ENCODE data around the gene TCF21. TPM values are rescaled to one million over a fixed set of nuclear protein-coding genes. Genes with fewer than 3 reads are reported as not detected.

The TCF21 gene
- total RNA-seq (2021) = not detected in 2 replicates
- Bru-seq, nascent RNA = not detected
- BruChase-seq, experiment 1, labeled RNA remaining after a 2-hour chase = not detected
- not detected for BruChase-seq, experiment 2, labeled RNA remaining after a 6-hour chase
- long read RNA-seq = 0 reads

GRCh38 chr6:133888929-133889556 is at the start of gene TCF21:
Gene TCF21, plus strand, starts transcription at chr6:133889113. Its CDS starts 285 bp downstream, at chr6:133889398.
- H3K27me3 ChIP-seq (replicated peaks; ENCODE audit: insufficient read depth, low read depth, low read length, poor library complexity) = peaks cover 100% of the 10 kb centered on the region
- no peaks in the 10 kb centered on the region for H3K36me3 ChIP-seq (ENCODE audit: insufficient read depth, low read length, poor library complexity, severe bottlenecking)
- H3K27ac ChIP-seq (ENCODE audit: low read depth, low read length, poor library complexity, severe bottlenecking) = no peak within 1 kb of the TSS
- no peak for DNase-seq (ENCODE audit: low spot score)
- ChIA-PET CTCF (no interaction called here), POLR2A (ENCODE audit: low non-redundant PET) (no interaction called here)
- H3K9me3 ChIP-seq (ENCODE audit: low read depth, low read length, poor library complexity, severe bottlenecking) = no peaks in the 10 kb centered on the region
- H3K4me1 ChIP-seq (ENCODE audit: insufficient read depth, low read length, poor library complexity, severe bottlenecking) = no peaks in the 10 kb centered on the region
- TF ChIP-seq EZH2 (IDR thresholded peaks at IDR 0.05; ENCODE audit: borderline replicate concordance, low read depth, low read length, poor library complexity, severe bottlenecking) (no peak), CTCF (conservative IDR thresholded peaks at IDR 0.05; ENCODE audit: low read depth, low read length) (no peak)
- no TSS peak for BruUV-seq (replicated peaks)
- no peak within 1 kb of the TSS for H3K4me3 ChIP-seq (ENCODE audit: low read depth, low read length, poor library complexity, severe bottlenecking)
- intact Hi-C loops (cut with micrococcal nuclease; ENCODE audit: unreplicated experiment) = no loop called here

- H3K4me1 ChIP-seq (ENCODE audit: insufficient read depth, low read length, poor library complexity, severe bottlenecking) = no peaks in the 10 kb centered on the region
- ChIA-PET CTCF (interaction anchor here (0.6 to 0.9 kb wide), 2 partner anchors 76 to 272 kb away, joined by 5 to 6 read pairs; no protein-coding TSS in a partner anchor), POLR2A (ENCODE audit: low non-redundant PET) (no interaction called here)
- H3K27me3 ChIP-seq (replicated peaks; ENCODE audit: insufficient read depth, low read depth, low read length, poor library complexity) = peaks cover 85% of the 10 kb centered on the region
- DNase-seq (ENCODE audit: low spot score) = no peak
- no peaks in the 10 kb centered on the region for H3K36me3 ChIP-seq (ENCODE audit: insufficient read depth, low read length, poor library complexity, severe bottlenecking)
- no peaks in the 10 kb centered on the region for H3K9me3 ChIP-seq (ENCODE audit: low read depth, low read length, poor library complexity, severe bottlenecking)
- BruUV-seq (replicated peaks) = no TSS peak
- no peak overlapping the region for H3K27ac ChIP-seq (ENCODE audit: low read depth, low read length, poor library complexity, severe bottlenecking)
- H3K4me3 ChIP-seq (ENCODE audit: low read depth, low read length, poor library complexity, severe bottlenecking) = no peak overlapping the region
- TF ChIP-seq EZH2 (IDR thresholded peaks at IDR 0.05; ENCODE audit: borderline replicate concordance, low read depth, low read length, poor library complexity, severe bottlenecking) = no peak
- TF ChIP-seq CTCF (conservative IDR thresholded peaks at IDR 0.05; ENCODE audit: low read depth, low read length) = no peak
- intact Hi-C loops (cut with micrococcal nuclease; ENCODE audit: unreplicated experiment) = no loop called here
Observed at GRCh38 chr6:133841176-133841575, 47.7 kb upstream of the TCF21 start.

GRCh38 chr6:133843098-133843497 is 45.8 kb upstream of the TCF21 start:
- Histone ChIP-seq H3K4me3 (ENCODE audit: low read depth, low read length, poor library complexity, severe bottlenecking) (no peak overlapping the region), H3K9me3 (ENCODE audit: low read depth, low read length, poor library complexity, severe bottlenecking) (no peaks in the 10 kb centered on the region), H3K4me1 (ENCODE audit: insufficient read depth, low read length, poor library complexity, severe bottlenecking) (no peaks in the 10 kb centered on the region), H3K27me3 (replicated peaks; ENCODE audit: insufficient read depth, low read depth, low read length, poor library complexity) (peaks cover 97% of the 10 kb centered on the region), H3K36me3 (ENCODE audit: insufficient read depth, low read length, poor library complexity, severe bottlenecking) (no peaks in the 10 kb centered on the region), H3K27ac (ENCODE audit: low read depth, low read length, poor library complexity, severe bottlenecking) (no peak overlapping the region)
- CTCF ChIA-PET = no interaction called here
- TF ChIP-seq EZH2 (IDR thresholded peaks at IDR 0.05; ENCODE audit: borderline replicate concordance, low read depth, low read length, poor library complexity, severe bottlenecking) (no peak), CTCF (conservative IDR thresholded peaks at IDR 0.05; ENCODE audit: low read depth, low read length) (no peak)
- intact Hi-C loops (cut with micrococcal nuclease; ENCODE audit: unreplicated experiment) = no loop called here
- no peak for DNase-seq (ENCODE audit: low spot score)
- no TSS peak for BruUV-seq (replicated peaks)
- POLR2A ChIA-PET (ENCODE audit: low non-redundant PET) = no interaction called here

Data from A673 (cell line).